C4-2B (cell line): Measurements from ENCODE around the gene AQP12A.

Source experiments
- ZFX ChIP-seq: fragments of 450-650 bp; IDR thresholded peaks from 2 replicates; pipeline ENCODE4 v1.6.1; 2017
- TF ChIP-seq, protein P1 (sequence below): fragments of 450-650 bp; conservative IDR thresholded peaks from 2 replicates; pipeline ENCODE4 v1.5.1; 2017; ENCODE audit warnings: mild to moderate bottlenecking

DNA sequence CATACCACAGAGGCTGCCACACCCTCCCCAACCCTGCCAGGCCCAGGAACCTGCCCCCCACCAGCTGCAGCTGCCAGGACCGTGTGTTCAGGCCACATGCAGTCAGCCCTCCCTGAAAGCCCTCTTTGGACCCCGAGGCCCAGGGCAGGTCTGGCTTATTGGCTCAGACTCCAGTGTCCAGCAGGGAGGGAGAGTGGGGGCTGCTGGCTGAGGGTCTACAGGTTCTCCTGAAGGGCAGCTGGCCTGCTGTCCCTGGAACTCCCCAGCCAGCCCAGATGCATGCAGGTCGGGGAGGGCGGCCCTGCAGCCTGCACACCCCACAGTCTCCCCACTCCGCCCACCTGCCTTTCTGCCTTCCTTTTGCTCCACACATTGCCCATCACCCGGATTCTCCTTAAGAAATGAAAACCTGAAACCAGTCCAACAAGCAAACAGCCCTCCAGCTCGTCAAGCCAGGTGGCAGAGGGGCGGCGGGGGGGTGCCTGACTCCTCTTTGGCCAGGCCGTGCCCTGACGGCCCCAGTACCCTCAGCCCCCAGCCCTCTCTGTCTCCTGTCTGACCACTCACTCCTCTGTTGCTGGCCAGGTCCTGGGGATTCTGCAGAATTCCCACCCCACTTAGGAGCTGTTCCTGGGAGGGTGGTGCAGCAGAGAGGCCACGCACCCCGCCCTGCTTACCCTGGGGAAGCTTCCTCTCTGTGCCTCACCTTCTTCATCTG is 48.4 kb upstream of the AQP12A start:
- TF ChIP-seq, protein P1, sequence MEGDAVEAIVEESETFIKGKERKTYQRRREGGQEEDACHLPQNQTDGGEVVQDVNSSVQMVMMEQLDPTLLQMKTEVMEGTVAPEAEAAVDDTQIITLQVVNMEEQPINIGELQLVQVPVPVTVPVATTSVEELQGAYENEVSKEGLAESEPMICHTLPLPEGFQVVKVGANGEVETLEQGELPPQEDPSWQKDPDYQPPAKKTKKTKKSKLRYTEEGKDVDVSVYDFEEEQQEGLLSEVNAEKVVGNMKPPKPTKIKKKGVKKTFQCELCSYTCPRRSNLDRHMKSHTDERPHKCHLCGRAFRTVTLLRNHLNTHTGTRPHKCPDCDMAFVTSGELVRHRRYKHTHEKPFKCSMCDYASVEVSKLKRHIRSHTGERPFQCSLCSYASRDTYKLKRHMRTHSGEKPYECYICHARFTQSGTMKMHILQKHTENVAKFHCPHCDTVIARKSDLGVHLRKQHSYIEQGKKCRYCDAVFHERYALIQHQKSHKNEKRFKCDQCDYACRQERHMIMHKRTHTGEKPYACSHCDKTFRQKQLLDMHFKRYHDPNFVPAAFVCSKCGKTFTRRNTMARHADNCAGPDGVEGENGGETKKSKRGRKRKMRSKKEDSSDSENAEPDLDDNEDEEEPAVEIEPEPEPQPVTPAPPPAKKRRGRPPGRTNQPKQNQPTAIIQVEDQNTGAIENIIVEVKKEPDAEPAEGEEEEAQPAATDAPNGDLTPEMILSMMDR = no peak
- no peak for TF ChIP-seq ZFX
